Measurements from ENCODE around the gene SLC25A15. TPM values are rescaled to one million over a fixed set of nuclear protein-coding genes. Genes with fewer than 3 reads are reported as not detected.
A peak's percentile ranks its signal among the peaks of the same experiment; 100 is the strongest.

The SLC25A15 gene
- total and polyA plus RNA-seq, 2 experiments from 2014 or later, result 12.7 to 24.4 TPM

DNA sequence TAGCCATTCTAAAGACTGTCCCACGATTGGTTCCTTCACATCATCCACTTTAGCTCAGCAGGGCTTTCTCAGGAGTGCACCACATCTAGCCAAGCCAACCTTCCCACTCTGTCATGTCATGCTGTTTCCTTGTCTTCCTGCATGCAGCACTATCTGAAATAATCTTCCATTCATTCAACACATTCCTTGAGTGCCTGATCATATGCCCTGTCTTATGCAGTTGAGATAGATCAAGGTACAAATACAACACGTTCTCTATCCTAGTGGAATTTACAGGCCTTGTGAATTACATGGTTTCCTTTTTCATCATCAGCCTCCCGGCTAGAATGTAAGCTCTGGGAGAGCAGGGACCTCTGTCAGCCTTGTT lies 11.6 kb upstream of the SLC25A15 start:
- 72 to 80% methylated on average over 3 of the region's 3 CpGs for WGBS, 2 experiments (ENCODE audit: low coverage in 1 of 2, low lambda C conversion rate in 2 of 2, missing lambda C conversion rate in 2 of 2)
- H3K9me3 ChIP-seq (ENCODE audit: low read depth), result no peaks in the 10 kb centered on the region
- H3K36me3 ChIP-seq (ENCODE audit: low read depth), result no peaks in the 10 kb centered on the region
- H3K27me3 ChIP-seq (replicated peaks; ENCODE audit: insufficient read depth), result no peaks in the 10 kb centered on the region
- H4K20me1 ChIP-seq (ENCODE audit: insufficient read depth), result no peaks in the 10 kb centered on the region
- no peak for DNase-seq
- no peak overlapping the region for H3K27ac ChIP-seq
- no peak overlapping the region for H3K4me3 ChIP-seq
- no peak overlapping the region for H3K9ac ChIP-seq
- peak overlapping the region; percentile 76 for H2AFZ ChIP-seq
- TF ChIP-seq EZH2phosphoT487 (IDR thresholded peaks at IDR 0.05; ENCODE audit: insufficient read depth, low read depth) (no peak), EZH2 (IDR thresholded peaks at IDR 0.05; ENCODE audit: insufficient read depth, poor library complexity, severe bottlenecking) (no peak)
- H3K79me2 ChIP-seq (ENCODE audit: insufficient read depth), result no peaks in the 10 kb centered on the region
- H3K9me2 ChIP-seq (ENCODE audit: insufficient read depth), result no peaks in the 10 kb centered on the region
- in situ Hi-C loops (cut with MboI), result no loop called here
- H3K4me1 ChIP-seq (ENCODE audit: insufficient read depth), result peaks cover 8% of the 10 kb centered on the region; the same call in 1 of the 2 replicates
- no peak overlapping the region for H3K4me2 ChIP-seq (ENCODE audit: unreplicated experiment)
- peaks cover 11% of the 10 kb centered on the region; the same call in 1 of the 2 replicates for H3F3A ChIP-seq (ENCODE audit: insufficient read depth)

DNA sequence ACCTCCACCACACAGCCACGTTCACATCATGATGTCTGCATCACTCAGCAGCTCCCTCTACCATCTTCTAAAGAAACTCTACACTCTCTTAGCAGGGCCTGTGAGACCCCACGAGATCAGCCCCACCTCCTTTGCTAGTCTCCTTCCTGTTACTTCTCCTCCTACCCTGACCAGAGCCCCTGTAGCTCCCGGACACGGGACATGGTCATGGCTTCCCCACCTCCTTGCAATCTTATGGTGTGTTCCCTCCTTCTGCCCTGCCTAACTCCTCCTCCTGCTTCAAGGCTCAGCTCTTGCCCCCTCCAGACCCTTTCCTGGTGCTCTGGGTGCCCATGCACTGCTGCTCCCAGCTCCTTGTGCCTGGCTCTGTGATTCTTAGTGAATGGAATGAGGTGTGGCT lies 10.4 kb upstream of the SLC25A15 start:
- Histone ChIP-seq H3K9ac (no peak overlapping the region), H3K36me3 (ENCODE audit: low read depth) (no peaks in the 10 kb centered on the region), H3K4me3 (no peak overlapping the region), H3K4me1 (ENCODE audit: insufficient read depth) (peaks cover 8% of the 10 kb centered on the region; the same call in 1 of the 2 replicates), H3K79me2 (ENCODE audit: insufficient read depth) (no peaks in the 10 kb centered on the region), H3K27me3 (replicated peaks; ENCODE audit: insufficient read depth) (no peaks in the 10 kb centered on the region), H3K9me3 (ENCODE audit: low read depth) (no peaks in the 10 kb centered on the region), H3K27ac (no peak overlapping the region), H4K20me1 (ENCODE audit: insufficient read depth) (no peaks in the 10 kb centered on the region), H3K9me2 (ENCODE audit: insufficient read depth) (no peaks in the 10 kb centered on the region), H3K4me2 (ENCODE audit: unreplicated experiment) (no peak overlapping the region), H3F3A (ENCODE audit: insufficient read depth) (peaks cover 11% of the 10 kb centered on the region; the same call in 1 of the 2 replicates), H2AFZ (no peak overlapping the region)
- no peak for TF ChIP-seq EZH2 (IDR thresholded peaks at IDR 0.05; ENCODE audit: insufficient read depth, poor library complexity, severe bottlenecking)
- no peak for TF ChIP-seq EZH2phosphoT487 (IDR thresholded peaks at IDR 0.05; ENCODE audit: insufficient read depth, low read depth)
- in situ Hi-C loops (cut with MboI), result no loop called here
- no peak for DNase-seq
- WGBS, 2 experiments (ENCODE audit: low coverage in 1 of 2, low lambda C conversion rate in 2 of 2, missing lambda C conversion rate in 2 of 2), result 44% methylated on average over 4 of the region's 4 CpGs

DNA sequence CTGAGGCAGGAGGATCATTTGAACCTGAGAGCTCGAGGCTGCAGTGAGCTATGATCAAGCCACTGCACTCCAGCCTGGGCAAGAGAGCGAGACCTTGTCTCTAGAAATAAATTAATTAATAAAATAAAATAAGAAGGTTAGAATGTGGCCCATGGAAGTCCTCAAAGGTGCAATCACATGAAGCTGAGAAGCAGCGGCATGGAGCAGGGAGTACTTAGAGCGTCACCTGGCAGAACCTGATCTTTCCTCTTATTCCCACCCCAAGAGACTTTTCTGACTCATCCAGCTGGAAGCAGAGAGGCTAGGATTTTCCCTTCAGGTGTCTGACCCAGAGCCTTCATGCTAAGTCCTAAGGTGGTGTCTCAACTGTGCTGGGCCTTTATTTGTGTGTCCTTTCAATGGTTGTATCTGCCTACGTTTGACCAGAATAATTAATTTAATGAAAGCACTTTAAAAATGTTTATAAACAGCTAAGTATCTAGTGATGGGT lies 9.6 kb upstream of the SLC25A15 start:
- 91 to 92% methylated on average over 5 of the region's 5 CpGs for WGBS, 2 experiments (ENCODE audit: low coverage in 1 of 2, low lambda C conversion rate in 2 of 2, missing lambda C conversion rate in 2 of 2)
- H3K27ac ChIP-seq, result no peak overlapping the region
- no peaks in the 10 kb centered on the region for H3K9me2 ChIP-seq (ENCODE audit: insufficient read depth)
- no peak overlapping the region for H2AFZ ChIP-seq
- in situ Hi-C loops (cut with MboI), result no loop called here
- H3F3A ChIP-seq (ENCODE audit: insufficient read depth), result peaks cover 11% of the 10 kb centered on the region; the same call in 1 of the 2 replicates
- H3K27me3 ChIP-seq (replicated peaks; ENCODE audit: insufficient read depth), result no peaks in the 10 kb centered on the region
- H3K4me2 ChIP-seq (ENCODE audit: unreplicated experiment), result no peak overlapping the region
- no peaks in the 10 kb centered on the region for H3K79me2 ChIP-seq (ENCODE audit: insufficient read depth)
- TF ChIP-seq EZH2phosphoT487 (IDR thresholded peaks at IDR 0.05; ENCODE audit: insufficient read depth, low read depth) (no peak), EZH2 (IDR thresholded peaks at IDR 0.05; ENCODE audit: insufficient read depth, poor library complexity, severe bottlenecking) (no peak)
- H3K4me1 ChIP-seq (ENCODE audit: insufficient read depth), result peaks cover 8% of the 10 kb centered on the region; the same call in 1 of the 2 replicates
- H3K9me3 ChIP-seq (ENCODE audit: low read depth), result no peaks in the 10 kb centered on the region
- no peak overlapping the region for H3K4me3 ChIP-seq
- no peaks in the 10 kb centered on the region for H4K20me1 ChIP-seq (ENCODE audit: insufficient read depth)
- H3K36me3 ChIP-seq (ENCODE audit: low read depth), result no peaks in the 10 kb centered on the region
- no peak for DNase-seq
- no peak overlapping the region for H3K9ac ChIP-seq

DNA sequence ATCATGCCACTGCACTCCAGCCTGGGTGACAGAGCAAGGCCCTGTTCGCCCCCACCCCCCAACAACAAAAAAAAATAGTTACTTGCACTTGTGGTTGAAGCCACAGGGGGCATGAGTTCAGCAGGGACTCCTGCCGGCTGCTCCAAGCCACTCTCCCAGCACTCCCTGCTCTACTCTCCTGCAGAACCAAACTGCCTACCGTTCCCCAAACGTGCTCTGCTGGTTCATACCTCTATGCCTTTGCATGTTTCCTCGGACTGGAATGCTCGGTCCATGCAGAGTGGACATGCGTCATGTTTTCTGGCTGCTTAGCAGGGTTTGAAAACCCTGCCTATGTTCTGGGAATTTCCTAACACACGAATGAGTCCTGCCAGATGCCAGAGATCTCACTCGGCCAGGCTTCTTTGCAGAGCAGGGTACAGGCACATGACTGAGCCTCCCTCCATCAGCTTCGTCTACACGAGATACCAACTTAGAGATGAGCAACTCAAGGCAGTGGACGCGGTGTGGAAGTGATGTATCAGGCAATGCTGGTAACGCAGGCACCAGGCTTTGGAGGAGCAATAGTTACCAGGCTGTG lies 8.5 kb upstream of the SLC25A15 start:
- TF ChIP-seq EZH2phosphoT487 (IDR thresholded peaks at IDR 0.05; ENCODE audit: insufficient read depth, low read depth), result no peak
- TF ChIP-seq EZH2 (IDR thresholded peaks at IDR 0.05; ENCODE audit: insufficient read depth, poor library complexity, severe bottlenecking), result no peak
- DNase-seq, result peak; percentile 39
- no peak overlapping the region for H3K4me3 ChIP-seq
- peaks cover 11% of the 10 kb centered on the region; the same call in 1 of the 2 replicates for H3F3A ChIP-seq (ENCODE audit: insufficient read depth)
- no peaks in the 10 kb centered on the region for H3K9me3 ChIP-seq (ENCODE audit: low read depth)
- no peak overlapping the region for H3K4me2 ChIP-seq (ENCODE audit: unreplicated experiment)
- no peak overlapping the region for H3K9ac ChIP-seq
- H3K36me3 ChIP-seq (ENCODE audit: low read depth), result no peaks in the 10 kb centered on the region
- WGBS, 2 experiments (ENCODE audit: low coverage in 1 of 2, low lambda C conversion rate in 2 of 2, missing lambda C conversion rate in 2 of 2), result 53 to 62% methylated on average over 14 of the region's 14 CpGs
- in situ Hi-C loops (cut with MboI), result no loop called here
- no peak overlapping the region for H2AFZ ChIP-seq
- no peaks in the 10 kb centered on the region for H3K9me2 ChIP-seq (ENCODE audit: insufficient read depth)
- H4K20me1 ChIP-seq (ENCODE audit: insufficient read depth), result no peaks in the 10 kb centered on the region
- no peak overlapping the region for H3K27ac ChIP-seq
- H3K27me3 ChIP-seq (replicated peaks; ENCODE audit: insufficient read depth), result no peaks in the 10 kb centered on the region
- no peaks in the 10 kb centered on the region for H3K79me2 ChIP-seq (ENCODE audit: insufficient read depth)
- peaks cover 8% of the 10 kb centered on the region; the same call in 1 of the 2 replicates for H3K4me1 ChIP-seq (ENCODE audit: insufficient read depth)

All from GM23248 (cell line).